Left ventricle myocardium superior (tissue), 1 donor: ENCODE measurements around the gene HIBCH. TPM values are rescaled to one million over a fixed set of nuclear protein-coding genes. Genes with fewer than 3 reads are reported as not detected.
"Not testable (repeated sequence)": the region's sequence is repeated elsewhere in the genome, so short reads cannot be mapped to it uniquely, and the experiment has no call there.

Experiments used
- ATAC-seq: fragments of 200-7000 bp; cut with Tn5 transposase; one replicate; pipeline ENCODE4 v1.9.1; 2020; ENCODE audit warnings: mild to moderate bottlenecking, moderate library complexity
- DNase-seq: peaks from one replicate; pipeline ENCODE4 v3.0.0-alpha.2; 2020
- intact Hi-C: fragments of 100-400 bp; cut with micrococcal nuclease; formaldehyde crosslinking; loops from one replicate; pipeline ENCODE4 v1.11.0; 2022
- total RNA-seq: library from RNA; stranded (reverse); fragmentation: NEBNext Ultra II Directional; extraction: Animal tissue kit (Norgen Biotek cat#: 25700); gene quantifications from one replicate; pipeline ENCODE4 v1.2.1, GENCODE V29; 2021
- donor health status: DM: no; HTN: yes; CAD: no; lungs with severe emphysema.

HIBCH gene
- total RNA-seq, 1 donor from 2014 or later: 24.2 TPM

DNA sequence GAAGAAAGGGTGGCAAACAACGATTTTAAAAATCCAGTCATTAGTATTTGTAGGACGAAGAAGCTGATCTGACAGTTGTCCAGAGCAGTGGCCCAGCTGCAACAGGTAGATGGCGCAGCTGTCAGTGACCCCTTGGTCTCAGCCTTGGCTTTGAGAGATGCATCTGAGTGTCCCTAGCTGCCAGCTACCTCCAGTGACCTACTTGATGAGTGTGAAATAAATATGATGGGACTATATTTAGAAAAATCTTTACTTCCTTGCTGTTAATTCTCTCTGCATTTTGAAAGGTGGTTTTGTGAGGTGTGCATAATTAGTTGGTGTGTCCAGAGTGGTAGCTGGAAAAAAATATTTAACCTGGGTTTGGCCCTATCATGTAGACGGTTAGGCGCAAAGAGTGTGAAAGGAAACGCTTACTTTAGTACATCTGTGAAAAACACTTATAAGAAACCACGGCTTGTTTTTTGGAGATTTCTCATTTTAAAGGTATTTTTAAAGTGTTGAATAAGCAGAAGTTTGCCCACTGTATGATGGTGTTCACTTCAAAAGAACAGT, 24.7 kb upstream of the HIBCH start:
- ATAC-seq (peak; percentile 73), DNase-seq (no peak)
- intact Hi-C loops: no loop called here

DNA sequence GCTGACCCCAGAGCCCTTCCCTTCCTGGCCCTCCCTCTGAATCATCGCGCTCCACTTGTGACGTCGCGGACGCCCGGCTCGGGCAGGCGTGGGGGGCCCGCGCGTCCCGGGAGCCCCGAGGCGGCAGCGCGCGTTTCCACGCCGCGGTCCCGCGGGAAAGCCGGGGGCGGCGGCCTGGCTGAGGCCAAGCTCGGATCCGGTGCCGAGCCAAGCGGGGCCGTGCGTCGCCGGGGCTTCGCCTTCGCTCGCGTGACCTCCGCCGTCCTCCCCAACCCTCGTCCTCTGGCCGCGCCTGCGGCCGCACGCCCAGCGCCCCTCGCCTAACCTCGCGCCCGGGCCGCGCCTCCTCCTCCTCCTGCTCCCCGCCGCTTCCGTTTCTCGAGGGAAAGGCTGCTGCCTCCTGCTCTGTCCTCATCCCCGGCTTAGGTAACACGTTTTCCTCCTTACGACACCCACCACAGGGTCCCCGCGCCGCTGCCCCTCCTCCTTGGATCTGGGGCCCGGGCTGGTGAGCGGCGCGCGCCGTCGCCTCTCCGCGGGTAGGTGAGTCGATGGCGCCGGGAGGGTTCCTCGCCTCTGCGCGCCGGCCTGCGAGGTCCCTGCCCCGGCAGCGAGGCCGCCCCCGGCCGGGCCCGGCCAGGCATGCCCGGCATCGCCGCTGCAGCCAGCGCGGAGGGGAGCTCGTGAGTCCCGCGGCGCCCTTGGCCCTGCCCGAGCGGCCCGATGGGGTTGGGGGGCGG, 24.1 kb upstream of the HIBCH start, which contains the start of gene INPP1:
Gene INPP1, plus strand, starts transcription at position 54 of the 740 bp plus-strand sequence. CDS start 16,514 bp downstream, outside the sequence.
- DNase-seq (peak; percentile 85), ATAC-seq (peak; percentile 90)
- intact Hi-C loops: no loop called here

DNA sequence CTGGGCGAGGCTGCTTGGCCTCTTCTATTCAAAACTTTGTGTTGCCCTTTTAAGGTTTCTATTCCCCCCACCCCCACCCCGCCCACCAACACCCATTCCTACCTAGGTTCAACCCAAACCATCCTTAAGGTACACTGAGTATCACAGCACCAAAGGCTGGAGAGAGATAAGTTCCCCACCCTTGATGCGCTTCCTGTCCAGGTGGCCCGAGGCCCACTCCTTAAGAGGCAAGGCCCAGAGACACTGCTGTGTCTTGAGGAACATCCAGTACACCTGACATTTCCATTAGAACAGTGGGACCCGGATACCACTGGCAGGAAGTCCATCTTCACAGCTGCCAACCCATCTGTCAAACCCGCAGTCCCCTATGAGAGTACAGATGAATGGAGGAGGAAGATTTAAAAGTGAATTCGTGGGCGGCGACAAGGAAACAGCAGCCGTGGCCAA, 23.5 kb upstream of the HIBCH start:
- no peak for DNase-seq
- intact Hi-C loops: no loop called here
- no peak for ATAC-seq

DNA sequence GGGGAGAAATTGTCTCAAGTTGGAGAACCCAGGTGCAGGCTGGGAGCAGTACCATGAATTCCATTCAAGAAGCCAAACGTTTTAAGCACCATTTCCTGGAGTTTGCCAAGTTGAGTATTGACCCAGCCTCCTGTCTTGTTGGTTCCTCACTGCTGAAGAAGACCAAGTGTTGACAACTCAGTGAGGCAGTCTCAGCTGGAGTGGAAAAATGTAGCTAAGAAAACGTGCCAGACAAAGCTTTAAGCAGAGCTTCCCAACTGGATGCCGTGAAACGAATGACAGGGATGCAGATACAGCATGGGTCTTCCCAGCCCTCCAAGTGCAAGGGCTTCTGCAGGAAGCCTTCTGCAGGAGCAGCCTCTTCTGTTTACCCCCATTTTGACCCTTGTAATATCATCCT, 23.0 kb upstream of the HIBCH start:
- ATAC-seq (no peak), DNase-seq (no peak)
- intact Hi-C loops: no loop called here

DNA sequence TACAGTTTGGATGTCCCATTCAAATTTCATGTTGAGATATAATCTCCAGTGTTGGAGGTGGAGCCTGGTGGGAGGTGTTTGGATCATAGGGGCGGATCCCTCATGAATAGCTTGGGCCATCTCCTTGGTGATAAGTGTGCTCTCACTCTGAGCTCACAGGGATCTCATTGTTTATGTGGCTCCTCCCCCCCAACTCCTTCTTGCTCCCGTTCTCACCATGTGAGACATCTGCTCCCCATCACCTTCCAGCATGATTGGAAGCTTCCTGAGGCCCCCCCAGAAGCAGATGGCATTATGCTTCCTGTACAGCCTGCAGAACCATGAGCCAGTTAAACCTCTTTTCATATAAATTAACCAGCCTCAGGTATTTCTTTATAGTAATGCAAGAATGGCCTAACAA, 20.7 kb upstream of the HIBCH start:
- ATAC-seq (no peak), DNase-seq (no peak)
- intact Hi-C loops: no loop called here

DNA sequence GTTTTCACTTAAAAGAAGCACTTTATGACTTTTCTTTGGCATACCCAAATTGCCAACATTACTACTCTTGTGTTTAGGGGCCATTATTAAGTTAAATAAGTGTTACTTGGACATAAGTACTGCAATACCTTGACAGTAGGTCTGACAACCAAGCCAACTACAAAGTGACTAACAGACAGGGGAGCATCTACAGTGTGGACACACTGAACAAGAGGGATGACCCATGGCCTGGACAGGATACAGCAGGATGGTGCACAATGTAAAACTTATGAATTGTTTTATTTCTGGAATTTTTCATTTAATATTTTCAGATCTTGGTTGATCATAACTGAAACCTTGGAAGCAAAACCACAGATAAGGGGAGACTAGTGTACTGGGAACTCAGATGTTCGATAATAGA, 19.8 kb upstream of the HIBCH start:
- intact Hi-C loops: no loop called here
- DNase-seq: no peak
- ATAC-seq: no peak

DNA sequence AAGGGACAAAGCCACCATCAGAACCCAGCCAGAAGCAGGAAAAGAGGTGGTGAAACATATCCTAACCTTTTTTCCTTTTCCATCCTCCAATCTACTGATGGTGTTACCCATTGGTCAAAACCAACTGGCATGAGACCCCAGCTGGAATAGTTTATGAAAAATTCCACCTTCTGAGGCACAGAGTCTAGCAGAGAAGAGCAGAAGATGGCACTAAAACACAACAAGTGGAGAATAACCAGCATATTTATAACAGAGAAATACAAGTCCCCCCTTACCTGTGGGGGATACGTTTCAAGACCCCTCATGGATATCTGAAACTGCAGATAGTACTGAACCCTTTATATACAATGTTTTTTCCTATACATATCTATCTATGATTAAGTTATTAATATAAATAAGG, 18.8 kb upstream of the HIBCH start:
- intact Hi-C loops: no loop called here
- ATAC-seq: no peak
- DNase-seq: no peak

DNA sequence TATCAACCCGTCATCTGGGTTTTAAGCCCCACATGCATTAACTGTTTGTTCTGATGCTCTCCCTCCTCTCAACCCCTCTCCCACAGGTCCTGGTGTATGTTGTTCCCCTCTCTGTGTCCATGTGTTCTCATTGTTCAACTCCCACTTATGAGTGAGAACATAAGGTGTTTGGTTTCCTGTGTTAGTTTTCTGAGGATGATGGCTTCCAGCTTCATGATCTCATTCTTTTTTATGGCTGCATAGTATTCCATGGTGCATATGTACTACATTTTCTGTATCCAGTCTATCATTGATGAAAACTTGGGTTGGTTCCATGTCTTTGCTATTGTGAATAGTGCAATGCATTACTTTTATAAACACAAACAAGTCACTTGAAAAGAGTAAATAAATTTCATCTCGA, 16.8 kb upstream of the HIBCH start:
- DNase-seq (no peak), ATAC-seq (no peak)
- intact Hi-C loops: no loop called here

DNA sequence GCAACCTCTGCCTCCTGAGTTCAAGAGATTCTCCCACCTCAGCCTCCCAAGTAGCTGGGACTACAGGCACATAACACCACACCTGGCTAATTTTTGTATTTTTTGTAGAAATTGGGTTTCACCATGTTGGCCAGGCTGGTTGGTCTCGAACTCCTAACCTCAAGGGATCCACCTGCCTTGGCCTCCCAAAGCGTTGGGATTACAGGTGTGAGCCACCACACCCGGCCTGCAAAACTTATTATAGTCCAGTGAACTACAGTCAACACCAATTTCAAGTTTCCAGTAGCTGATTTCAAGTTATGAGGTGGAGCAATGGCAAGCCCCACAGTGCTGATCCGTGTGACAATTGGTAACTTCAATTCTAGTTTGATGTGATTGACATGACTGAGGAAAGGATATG, 16.0 kb upstream of the HIBCH start:
- intact Hi-C loops, DNase-seq, ATAC-seq: not testable (repeated sequence)

DNA sequence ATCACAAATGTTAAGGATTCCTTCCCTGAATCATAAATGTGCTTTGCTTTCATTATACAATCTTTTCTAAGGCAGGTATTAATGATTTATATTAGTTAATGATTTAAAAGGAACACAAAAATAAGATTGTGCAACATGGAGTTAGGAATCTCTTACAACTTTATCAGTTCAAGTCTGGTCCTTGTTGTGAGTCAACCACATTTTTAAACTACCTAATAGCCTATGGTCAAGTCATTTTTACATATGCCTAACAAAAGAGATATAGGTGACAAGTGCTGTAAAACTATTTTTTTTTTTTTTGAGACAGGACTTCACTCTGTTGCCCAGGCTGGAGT, 15.6 kb upstream of the HIBCH start:
- intact Hi-C loops: no loop called here
- DNase-seq: no peak
- ATAC-seq: no peak

DNA sequence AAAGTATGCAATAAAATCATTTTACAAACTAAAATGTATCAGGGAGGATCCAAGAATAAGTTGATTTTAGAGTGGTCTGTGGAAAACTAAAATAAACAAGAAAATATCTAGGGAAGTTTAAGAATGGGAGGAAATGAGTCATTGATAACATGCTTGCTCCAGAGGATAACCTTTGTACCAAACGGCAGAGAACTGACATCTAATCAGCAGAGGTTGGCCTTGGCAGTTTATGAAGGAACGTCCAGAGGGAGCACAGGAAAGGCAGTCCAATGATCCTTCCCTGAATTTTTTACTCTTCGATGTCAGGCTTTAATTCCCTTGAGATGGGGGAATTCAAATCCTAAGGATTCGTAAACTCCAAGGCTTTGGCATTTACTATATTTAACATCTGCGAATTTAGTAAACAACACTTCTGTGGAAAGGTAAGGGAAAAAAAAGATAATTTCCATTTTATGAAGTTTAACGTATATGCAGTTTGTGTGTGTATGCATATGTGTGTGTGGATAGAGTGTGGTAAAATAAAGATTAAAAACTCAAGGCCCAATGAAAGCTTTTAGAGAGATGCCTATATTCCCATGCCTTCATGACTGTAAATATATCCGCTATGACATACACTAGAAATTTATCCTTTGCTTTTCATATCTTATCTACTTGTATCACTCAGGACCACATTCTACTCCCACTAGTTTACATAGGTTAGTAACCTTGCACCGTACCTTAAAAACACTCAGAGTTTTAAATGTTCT, 15.0 kb upstream of the HIBCH start:
- peak; percentile 65 for ATAC-seq
- intact Hi-C loops: no loop called here
- no peak for DNase-seq

DNA sequence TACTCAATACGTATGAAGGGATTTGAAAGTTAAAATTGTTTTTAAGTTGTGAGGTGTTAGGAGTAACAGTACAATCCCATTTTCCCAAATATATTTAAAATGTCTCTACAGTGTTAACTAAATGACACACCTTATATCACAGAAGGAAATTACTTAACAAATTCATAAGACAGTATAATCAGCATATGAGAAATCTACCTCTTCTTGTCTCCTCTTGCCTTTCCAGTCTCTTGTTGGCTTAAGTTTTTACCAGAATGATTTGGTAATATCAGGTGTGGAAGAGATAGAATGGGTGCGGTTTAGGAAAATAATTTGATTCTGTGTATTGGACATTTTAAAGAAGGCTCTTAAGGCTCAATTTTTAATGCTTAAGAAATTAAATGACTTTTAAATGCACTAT, 14.3 kb upstream of the HIBCH start:
- DNase-seq (no peak), ATAC-seq (no peak)
- intact Hi-C loops: no loop called here

DNA sequence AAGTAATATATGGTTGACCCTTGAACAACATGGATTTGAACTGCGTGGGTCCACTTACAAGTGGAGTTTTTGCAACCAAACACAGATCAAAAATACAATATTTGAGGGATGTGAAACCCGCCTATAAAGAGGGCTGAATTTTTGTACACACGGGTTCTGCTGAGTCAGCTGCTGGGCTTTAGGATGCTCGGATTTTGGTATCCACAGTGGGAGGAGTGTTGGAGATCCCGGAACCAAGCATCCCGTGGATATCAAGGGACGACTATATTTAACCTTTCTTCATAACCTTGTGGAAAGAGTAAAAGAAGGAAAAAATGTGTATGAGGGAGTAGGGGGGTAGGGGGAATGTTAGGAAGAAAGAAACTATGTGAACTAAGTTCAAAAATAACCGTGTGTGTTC, 13.8 kb upstream of the HIBCH start:
- intact Hi-C loops: no loop called here
- DNase-seq: no peak
- no peak for ATAC-seq

DNA sequence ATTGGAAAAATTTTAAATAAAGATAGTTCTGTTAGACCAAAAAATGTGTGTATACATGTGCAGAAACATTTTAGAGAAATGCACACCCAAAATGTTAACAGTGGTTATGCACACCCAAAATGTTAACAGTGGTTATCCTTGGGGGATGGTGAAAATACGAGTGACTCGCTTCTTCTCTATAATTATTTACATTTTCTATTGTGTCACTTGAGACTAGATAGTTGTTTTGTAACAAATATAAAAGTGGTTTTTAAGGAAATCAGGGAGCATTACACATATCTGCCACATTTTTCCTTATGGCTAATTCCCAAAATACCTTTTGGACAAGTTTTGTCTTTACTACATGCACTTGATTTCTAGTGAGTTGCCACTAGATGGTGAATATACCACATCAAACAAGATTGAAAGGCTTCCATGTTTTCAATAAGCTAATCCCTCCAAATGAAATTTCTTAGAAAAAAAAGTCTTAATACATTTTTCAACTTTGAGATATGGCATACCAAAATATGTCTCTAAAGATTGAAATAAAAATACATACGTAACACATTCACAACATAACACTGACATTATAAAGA, 9.0 kb upstream of the HIBCH start:
- intact Hi-C loops: no loop called here
- DNase-seq (no peak), ATAC-seq (no peak)

DNA sequence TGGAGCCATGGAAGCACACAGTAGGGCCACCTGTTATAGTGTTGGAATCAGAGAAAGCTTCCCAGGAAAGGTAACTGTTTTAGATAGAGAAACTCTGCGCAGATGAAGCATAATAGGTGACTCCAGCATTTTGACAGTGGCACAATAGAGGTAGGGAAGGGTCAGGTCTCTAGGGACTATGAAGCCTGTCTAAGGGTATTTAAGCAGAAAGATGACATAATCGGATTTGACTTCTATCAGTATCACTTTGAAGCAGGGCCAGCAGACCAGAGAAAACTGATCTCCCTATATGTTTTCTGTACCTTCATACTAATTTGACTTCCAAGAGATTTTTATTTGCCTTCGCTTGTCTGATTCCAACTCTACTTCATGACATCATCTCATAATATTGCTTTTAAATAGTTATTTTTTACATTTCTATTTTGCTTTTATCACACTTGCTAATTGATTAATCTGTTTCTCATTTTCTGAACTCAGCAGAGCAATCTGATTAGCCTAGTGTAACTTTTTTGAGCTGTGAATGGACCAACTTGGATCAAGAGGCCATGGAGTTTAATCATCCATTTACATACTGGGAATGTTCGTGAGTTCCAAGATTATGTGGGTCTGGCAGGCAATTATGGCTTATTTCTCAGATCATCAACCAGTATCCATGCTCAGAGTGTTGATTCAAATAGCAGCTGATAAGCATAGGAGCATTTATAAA, 8.4 kb upstream of the HIBCH start:
- DNase-seq: no peak
- ATAC-seq: no peak
- intact Hi-C loops: no loop called here

DNA sequence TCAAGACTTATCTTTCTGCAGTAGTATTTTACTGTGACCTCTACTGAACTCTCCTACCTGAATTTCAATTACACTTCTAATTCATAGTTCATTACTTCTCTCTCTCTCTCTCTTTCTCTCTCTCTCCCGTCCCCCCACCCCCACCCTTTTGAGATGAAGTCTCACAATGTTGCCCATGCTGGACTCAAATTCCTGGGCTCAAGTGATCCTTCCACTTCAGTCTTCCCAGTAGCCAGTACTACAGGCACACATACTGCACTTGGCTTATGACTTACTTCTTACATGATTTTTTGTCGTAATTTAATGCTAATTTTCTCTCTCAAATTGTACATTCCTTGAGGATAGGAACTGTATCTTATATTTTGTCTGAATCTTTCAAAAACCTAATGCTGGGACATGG, 6.0 kb upstream of the HIBCH start:
- ATAC-seq: no peak
- DNase-seq: no peak
- intact Hi-C loops: no loop called here

DNA sequence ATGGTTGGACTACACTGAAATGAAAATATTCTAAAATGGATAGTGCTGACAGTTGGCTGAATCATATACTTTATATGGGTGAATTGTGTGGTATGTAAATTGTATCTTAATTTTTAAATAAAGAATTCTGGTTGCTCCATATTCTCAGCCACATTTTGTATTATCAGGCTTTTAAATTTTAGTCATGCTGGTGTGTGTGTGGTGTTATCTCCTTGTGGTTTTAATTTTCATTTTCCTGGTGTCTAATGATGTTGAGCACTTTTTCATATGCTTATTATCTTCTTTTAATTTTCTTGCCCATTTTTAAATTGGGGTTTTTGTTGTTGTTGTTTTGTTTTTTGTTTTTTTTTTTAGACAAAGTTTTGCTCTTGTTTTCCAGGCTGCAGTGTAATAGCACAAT, 3.8 kb upstream of the HIBCH start:
- no peak for ATAC-seq
- intact Hi-C loops: no loop called here
- no peak for DNase-seq

DNA sequence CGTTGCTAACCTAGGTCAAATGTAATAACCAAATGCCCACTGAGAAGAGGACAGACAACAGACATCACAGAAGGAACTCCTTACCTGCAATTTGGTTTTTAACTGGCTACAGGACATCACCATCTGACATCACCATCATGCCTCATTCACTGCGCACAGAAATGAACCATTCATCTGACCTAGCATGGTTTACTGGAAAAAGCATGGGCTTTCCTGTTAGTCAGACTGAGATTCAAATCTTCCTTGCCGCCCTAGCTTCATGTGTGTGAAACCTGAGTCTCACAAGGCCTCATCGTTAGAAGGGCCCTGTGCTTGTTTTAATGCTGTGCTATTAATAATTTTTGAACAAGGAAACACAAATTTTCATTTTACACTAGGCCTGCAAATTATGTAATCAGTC, 1.1 kb upstream of the HIBCH start:
- DNase-seq (no peak), ATAC-seq (no peak)
- intact Hi-C loops: no loop called here

DNA sequence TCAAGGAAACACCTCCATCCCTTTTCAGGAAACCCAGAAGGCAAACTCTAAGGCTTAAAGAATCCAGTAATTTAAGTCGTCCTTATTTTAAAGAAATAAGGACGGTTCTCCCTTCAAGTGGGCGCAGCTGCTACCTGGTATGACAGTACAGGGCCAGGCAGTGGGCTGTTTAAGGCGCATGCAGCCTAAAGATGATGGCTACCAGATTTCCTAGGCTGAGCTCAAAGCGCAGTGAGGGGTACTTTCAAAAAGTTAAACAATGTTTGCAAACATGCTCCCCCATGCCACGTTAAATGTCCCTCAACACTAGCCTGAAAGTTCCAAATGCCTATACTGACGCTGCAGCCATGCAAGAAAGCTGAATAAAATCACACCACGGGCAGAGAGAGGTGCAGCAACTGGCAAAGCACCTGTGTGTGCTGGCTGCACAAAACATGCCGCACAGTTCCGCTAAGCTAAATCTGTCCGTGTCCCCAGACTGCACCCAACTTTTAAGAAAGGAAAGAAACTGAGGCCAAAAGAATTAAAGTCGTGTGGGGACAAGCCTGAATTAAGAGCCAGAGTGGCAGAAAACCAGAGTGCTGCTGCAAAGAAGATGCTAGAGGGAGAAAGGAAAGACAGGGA, 583 bp downstream of the HIBCH start:
- peak; percentile 46 for ATAC-seq
- peak; percentile 29 for DNase-seq
- intact Hi-C loops: no loop called here
